Ecto neural progenitor cell (in vitro differentiated cells): ENCODE results near the gene CCNB2.

Source experiments
- DNase-seq: peaks from one replicate; pipeline ENCODE4 v3.0.0-alpha.2; 2018; ENCODE audit warnings: low spot score

The CCNB2 gene

DNA sequence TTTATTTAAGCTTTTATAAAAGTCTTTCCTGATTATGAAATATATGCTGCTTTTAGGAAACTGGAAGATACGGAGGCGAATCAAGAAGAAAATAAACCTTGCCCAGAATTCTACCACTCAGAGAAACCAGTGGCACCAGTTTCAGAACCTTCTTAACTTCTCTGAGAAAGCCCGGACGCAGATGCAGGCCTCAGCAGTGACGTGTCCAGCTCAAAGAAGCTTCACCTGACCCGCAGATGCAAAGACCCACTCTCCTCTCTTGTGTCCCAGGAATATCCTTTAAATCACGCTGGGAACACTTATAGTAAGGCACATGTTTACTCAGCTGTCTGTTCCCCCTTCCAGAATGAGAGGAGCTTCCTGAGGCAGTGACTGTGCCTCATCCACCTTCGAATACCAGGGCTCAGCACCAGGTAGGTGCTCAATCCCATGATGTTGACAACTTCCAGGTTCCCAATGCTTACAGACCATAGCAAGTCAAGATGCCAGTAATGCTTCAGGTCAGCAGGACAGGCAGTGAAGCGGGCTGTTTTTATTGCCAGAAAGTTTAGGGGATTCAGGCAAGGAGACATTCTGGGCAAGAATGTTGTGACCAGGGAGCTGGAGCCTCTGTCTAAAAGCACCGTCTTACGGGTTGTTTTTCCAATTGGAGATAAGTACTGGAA, 61.8 kb downstream of the CCNB2 start:
- DNase-seq, result no peak

DNA sequence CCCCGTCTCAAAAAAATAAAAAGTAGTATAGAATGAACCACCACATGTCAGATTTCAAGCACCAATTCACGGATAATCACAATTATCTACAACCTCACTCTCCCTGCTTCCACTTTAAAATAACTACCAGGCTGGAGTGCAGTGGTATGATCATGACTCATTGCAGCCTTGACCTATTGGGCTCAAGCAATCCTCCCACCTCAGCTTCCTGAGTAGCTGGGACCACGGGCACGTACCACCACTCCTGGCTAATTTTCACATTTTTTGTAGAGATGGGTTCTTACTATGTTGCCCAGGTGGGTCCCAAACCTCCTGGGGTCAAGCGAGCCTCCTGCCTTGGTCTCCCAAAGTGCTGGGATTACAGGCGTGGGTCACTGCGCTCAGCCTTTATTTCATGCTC, 63.6 kb downstream of the CCNB2 start:
- no peak for DNase-seq

DNA sequence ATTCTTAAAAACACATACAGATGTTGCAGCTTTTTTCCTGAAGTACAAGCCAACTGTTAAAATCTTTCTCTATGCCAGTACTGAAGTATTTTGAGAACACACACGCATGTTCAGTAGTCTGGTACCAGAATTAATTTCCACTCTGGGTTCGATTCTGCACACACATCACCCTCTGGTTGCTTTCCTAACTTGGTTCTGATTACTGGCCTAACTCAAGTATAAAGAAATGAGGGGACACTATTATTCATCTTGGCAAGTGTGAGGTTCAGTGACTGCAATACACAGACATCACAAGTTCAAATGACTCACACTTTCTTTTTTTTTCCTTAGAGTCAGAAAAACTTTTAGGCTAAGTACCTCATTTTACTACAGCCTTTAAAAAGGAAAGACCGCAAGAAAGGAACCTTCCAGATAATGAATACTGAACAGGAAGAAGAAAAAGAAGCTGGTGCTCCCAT, 64.3 kb downstream of the CCNB2 start:
- no peak for DNase-seq

DNA sequence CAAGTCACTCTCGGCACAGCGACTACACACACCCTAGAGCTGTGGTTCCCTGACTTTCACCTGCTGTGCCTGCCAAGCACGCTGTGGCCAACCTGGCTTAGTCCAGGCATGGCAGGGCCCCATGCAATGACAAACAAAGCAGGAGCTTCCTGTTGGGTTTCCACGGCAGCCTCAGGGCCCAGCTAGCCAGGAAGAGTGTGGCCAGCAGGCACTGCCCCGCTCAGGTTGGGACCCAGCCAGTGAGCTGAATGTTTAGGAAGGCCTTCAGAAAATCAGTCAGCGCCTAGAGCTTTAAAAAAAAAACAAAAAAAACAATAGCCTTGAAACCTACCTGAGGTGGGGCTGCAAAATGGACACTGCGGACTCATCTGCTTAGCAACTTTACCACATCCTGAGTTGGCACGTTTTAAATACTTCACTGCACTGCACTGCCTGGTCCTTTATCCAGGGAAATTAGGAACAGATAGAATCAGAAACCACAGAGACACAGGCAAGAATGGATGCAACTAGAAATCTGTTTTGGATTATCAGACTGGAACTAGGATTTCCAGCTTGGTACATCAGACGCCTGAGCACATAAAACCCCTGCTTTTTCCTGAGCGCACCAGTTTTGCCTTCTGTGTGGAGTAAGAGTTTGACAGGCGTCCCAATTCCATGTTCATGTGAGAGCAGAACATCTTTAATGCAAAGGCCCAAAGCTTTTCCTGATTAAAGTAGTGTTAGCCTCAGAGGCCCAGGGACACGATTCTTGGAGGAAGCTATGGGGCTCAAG, 65.5 kb downstream of the CCNB2 start:
- no peak for DNase-seq

DNA sequence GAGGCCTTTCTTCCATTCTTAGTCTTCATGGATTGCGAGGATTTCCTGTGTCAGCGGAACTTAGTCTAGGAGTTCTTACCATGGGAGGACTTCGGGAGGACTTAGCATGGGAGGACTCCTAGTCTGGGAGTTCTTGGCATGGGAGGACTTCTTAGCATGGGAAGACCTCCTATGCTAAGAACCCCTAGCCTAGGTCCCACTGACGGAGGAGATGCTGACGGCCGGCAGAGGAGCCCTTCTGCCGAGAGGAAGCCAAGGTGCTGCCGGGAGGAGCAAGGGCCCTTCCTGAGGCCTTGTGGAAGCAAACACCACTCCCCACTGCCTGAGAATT, 66.1 kb downstream of the CCNB2 start:
- no peak for DNase-seq

DNA sequence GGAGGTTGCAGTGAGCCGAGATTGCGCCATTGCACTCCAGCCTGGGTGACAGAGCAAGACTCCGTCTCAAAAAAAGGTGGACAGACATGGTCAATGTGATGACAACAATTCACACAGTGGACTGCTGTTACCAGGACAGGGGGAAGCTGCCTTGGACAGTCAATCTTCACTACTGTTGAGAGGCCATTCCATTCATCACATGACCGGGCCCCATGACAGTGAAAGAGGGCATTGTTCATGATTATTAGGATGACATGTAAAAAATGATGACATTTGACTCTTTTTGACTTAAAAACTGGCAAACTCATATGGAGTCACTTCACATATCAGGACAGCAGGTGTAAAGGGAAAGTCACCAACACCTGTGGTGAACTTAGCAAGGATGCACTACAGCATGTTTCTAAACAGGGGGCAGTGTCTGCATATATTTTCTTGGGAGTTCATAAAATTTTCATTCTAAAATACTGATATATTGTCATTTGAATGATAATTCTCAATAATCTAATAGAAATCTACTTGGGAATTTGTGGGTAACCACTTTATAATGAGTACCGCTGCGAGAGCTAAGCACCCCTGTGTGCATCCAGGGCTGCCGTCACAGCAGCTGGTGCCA, 67.4 kb downstream of the CCNB2 start:
- no peak for DNase-seq

DNA sequence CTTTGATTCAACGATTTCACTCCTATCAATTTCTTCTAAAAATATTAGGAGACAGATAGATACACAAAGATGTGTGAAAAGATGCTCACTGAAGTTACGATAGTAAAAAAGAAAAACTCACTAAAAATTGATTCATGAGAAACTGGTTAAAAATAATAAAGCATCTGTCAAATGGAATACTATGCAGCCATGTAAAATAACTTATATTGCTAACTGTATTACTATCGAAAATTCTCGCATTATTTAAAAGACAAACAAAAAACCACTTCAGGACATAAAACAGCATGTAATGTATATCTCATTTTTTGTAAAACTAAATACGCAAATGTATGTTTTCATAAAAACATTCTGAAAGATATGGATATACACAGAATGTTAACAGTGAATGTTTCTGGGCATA, 68.2 kb downstream of the CCNB2 start:
- no peak for DNase-seq

DNA sequence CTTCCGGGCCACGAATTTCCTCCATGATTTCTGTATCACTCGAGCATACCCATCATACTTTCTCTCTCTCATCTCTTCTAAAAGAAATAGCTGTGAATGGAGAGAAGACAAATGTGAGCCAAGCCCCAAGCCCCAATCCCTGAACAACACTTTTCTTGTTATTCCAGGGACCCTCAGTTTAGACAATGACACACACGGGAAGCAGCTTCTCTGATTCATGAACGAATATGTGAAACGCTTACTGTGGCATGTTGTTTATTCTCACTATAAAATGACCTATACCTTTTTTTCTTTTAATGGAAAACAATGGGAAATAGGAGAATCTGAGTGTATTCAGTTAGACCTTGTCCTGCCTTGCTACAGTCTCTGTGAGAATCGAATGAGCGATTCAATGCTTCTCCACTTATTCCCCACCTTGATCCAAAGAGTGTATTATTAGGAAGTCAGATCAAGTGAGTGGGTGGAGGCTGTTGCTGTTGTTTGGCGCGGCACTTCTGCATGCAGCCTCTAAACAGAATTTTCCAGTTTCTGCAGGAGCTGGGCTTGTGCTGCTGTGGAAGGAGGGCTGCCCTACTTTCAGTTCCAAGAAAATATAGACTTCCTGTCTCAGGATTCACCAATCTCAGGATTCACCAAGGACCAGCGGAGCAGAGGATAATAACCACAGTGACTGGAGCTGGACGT, 69.3 kb downstream of the CCNB2 start:
- no peak for DNase-seq
